HL-60 (cell line): ENCODE results near the gene ATP4A.

ENCODE experiments used
- DNase-seq, 2 experiments: peaks; one replicate each; pipeline ENCODE4 v3.0.0-alpha.2; 2010 to 2020; ENCODE audit warnings: low read depth in 1 of 2, low spot score in 1 of 2
- H3K27ac ChIP-seq: fragments of 250-450 bp; sonication (Bioruptor Pico); replicated peaks from 2 replicates; pipeline ENCODE4 v1.5.1; 2020; ENCODE audit warnings: mild to moderate bottlenecking, moderate library complexity
- H3K27me3 ChIP-seq: fragments of 250-450 bp; sonication (Bioruptor Pico); 2 replicates; pipeline ENCODE4 v1.5.1; 2021; ENCODE audit warnings: mild to moderate bottlenecking, moderate library complexity; ENCODE audit not compliant: insufficient read depth, poor library complexity, severe bottlenecking
- H3K4me3 ChIP-seq: replicated peaks from 2 replicates; pipeline ENCODE4 v1.5.1; 2011; ENCODE audit warnings: mild to moderate bottlenecking, control low read depth, low read length; ENCODE audit not compliant: insufficient read depth
- GABPA ChIP-seq: IDR thresholded peaks from 2 replicates; pipeline ENCODE4 v1.6.1; 2012; ENCODE audit warnings: low read depth
- POLR2AphosphoS5 ChIP-seq: IDR thresholded peaks from 2 replicates; pipeline ENCODE4 v1.6.1; 2012; ENCODE audit warnings: low read depth
- SPI1 ChIP-seq: IDR thresholded peaks from 2 replicates; pipeline ENCODE4 v1.6.1; 2012; ENCODE audit warnings: low read depth, mild to moderate bottlenecking, borderline replicate concordance
- TF ChIP-seq, protein P1 (sequence below): IDR thresholded peaks from one replicate; pipeline ENCODE4 v1.5.1; 2011; ENCODE audit warnings: low read length, control low read depth, inconsistent platforms; ENCODE audit not compliant: insufficient read depth
- TF ChIP-seq, protein P2 (sequence below): IDR thresholded peaks from 2 replicates; pipeline ENCODE4 v1.6.1; 2012; ENCODE audit warnings: low read depth; ENCODE audit not compliant: insufficient replicate concordance

ATP4A gene

DNA sequence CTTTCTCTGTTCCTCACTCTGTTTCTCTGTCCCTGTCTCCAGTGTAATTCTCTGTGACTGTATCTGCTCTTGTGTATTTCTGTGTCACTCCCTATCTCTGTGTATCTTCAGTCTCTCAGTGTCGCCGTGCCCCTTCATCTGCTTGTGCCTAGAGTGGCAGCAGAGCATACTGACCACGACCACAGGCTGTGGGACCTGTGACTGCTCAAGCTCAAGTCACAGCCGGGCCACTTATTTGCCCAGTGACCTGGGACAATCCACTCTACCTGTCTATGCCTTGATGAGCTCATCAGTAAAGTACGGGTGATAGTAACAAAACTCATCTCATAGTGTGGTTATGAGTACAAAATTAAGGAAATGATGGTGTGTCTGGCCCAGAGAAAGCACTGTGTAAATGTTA lies 9.4 kb downstream of the ATP4A start:
- DNase-seq, result no peak
- H3K4me3 ChIP-seq, result no peak overlapping the region
- H3K27ac ChIP-seq, result no peak overlapping the region
- peaks cover 10% of the 10 kb centered on the region for H3K27me3 ChIP-seq
- no peak for TF ChIP-seq GABPA
- TF ChIP-seq SPI1, result no peak
- TF ChIP-seq, protein P1, sequence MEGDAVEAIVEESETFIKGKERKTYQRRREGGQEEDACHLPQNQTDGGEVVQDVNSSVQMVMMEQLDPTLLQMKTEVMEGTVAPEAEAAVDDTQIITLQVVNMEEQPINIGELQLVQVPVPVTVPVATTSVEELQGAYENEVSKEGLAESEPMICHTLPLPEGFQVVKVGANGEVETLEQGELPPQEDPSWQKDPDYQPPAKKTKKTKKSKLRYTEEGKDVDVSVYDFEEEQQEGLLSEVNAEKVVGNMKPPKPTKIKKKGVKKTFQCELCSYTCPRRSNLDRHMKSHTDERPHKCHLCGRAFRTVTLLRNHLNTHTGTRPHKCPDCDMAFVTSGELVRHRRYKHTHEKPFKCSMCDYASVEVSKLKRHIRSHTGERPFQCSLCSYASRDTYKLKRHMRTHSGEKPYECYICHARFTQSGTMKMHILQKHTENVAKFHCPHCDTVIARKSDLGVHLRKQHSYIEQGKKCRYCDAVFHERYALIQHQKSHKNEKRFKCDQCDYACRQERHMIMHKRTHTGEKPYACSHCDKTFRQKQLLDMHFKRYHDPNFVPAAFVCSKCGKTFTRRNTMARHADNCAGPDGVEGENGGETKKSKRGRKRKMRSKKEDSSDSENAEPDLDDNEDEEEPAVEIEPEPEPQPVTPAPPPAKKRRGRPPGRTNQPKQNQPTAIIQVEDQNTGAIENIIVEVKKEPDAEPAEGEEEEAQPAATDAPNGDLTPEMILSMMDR, result no peak
- TF ChIP-seq, protein P2, sequence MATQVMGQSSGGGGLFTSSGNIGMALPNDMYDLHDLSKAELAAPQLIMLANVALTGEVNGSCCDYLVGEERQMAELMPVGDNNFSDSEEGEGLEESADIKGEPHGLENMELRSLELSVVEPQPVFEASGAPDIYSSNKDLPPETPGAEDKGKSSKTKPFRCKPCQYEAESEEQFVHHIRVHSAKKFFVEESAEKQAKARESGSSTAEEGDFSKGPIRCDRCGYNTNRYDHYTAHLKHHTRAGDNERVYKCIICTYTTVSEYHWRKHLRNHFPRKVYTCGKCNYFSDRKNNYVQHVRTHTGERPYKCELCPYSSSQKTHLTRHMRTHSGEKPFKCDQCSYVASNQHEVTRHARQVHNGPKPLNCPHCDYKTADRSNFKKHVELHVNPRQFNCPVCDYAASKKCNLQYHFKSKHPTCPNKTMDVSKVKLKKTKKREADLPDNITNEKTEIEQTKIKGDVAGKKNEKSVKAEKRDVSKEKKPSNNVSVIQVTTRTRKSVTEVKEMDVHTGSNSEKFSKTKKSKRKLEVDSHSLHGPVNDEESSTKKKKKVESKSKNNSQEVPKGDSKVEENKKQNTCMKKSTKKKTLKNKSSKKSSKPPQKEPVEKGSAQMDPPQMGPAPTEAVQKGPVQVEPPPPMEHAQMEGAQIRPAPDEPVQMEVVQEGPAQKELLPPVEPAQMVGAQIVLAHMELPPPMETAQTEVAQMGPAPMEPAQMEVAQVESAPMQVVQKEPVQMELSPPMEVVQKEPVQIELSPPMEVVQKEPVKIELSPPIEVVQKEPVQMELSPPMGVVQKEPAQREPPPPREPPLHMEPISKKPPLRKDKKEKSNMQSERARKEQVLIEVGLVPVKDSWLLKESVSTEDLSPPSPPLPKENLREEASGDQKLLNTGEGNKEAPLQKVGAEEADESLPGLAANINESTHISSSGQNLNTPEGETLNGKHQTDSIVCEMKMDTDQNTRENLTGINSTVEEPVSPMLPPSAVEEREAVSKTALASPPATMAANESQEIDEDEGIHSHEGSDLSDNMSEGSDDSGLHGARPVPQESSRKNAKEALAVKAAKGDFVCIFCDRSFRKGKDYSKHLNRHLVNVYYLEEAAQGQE, result no peak
- TF ChIP-seq POLR2AphosphoS5, result no peak

- no peak for TF ChIP-seq GABPA
- TF ChIP-seq, protein P2, result no peak
- TF ChIP-seq POLR2AphosphoS5, result no peak
- H3K27ac ChIP-seq, result no peak overlapping the region
- no peak overlapping the region for H3K4me3 ChIP-seq
- peaks cover 6% of the 10 kb centered on the region for H3K27me3 ChIP-seq
- no peak for DNase-seq
Observed at GRCh38 chr19:35553385-35554000, 10.0 kb downstream of the ATP4A start.

DNA sequence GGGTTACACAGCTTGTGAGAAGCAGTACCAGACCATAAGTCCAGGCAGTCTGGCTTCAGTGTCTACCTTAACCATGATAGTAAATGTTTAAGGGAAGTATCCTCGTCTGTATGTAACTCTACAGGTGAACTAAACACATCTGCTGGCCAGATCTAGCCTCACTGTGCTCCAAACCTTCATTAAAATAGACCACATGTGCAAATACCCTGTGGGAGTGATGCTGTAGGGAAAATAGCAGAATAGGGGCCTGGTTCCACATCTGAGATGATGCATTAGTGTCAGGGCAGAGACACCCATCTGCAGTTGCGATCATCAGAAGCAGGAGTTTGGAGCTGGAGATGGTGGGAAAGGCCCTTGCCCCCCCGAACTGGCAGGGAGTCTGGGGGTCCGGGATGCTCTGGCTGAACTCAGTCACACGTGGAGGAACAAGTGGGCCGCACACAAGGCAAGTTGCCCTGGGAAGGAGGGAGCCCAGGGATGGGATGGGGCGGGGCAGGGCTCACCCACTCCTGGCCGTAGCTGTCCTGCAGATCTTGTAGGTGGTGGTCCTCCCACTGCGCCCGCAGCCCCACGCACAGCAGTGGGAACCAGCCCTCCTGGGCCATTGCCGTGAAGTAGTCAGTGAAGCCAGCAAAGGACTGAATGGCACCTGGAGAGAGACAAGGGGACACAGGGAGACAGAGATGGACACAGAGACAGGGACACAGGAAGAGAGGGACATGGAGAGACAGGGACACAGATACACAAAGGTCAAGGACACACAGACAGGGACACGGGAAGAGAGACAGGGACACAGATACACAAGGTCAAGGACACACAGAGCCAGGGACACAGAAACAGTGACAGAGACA lies 10.7 kb downstream of the ATP4A start:
- no peak for DNase-seq
- Histone ChIP-seq H3K4me3 (no peak overlapping the region), H3K27ac (no peak overlapping the region), H3K27me3 (no peaks in the 10 kb centered on the region)
- TF ChIP-seq POLR2AphosphoS5 (no peak), SPI1 (no peak), GABPA (no peak)
- TF ChIP-seq, protein P2, result no peak
- TF ChIP-seq, protein P1, result no peak
